Measurements from ENCODE around the gene PRDM15. TPM values are rescaled to one million over a fixed set of nuclear protein-coding genes. Genes with fewer than 3 reads are reported as not detected.

The PRDM15 gene
- total RNA-seq, 1 donor from 2014 or later = 8.0 TPM

- no peak for DNase-seq (ENCODE audit: low spot score)
Observed at GRCh38 chr21:41752231-41752681, 126.9 kb downstream of the PRDM15 start.

- no peak for DNase-seq (ENCODE audit: low spot score)
Observed at GRCh38 chr21:41751611-41752011, 127.5 kb downstream of the PRDM15 start.

GRCh38 chr21:41750532-41751151, 128.5 kb downstream of the PRDM15 start:
- DNase-seq (ENCODE audit: low spot score) = no peak

- DNase-seq (ENCODE audit: low spot score) = no peak
Observed at GRCh38 chr21:41750051-41750450, 129.1 kb downstream of the PRDM15 start.

GRCh38 chr21:41749286-41749685, 129.9 kb downstream of the PRDM15 start:
- DNase-seq (ENCODE audit: low spot score) = no peak

Other genes starting within 250 kb of the PRDM15 start
- not detected for gene RIPK4, start 112.3 kb downstream of the PRDM15 start, total RNA-seq
- 125 TPM for gene C2CD2, start 74.7 kb upstream of the PRDM15 start, total RNA-seq
- gene ZBTB21, start 131.0 kb upstream of the PRDM15 start, total RNA-seq = 19.8 TPM
- gene UMODL1, start 192.0 kb upstream of the PRDM15 start, total RNA-seq = not detected